ENCODE results near the gene ZKSCAN8.

- TF ChIP-seq MXI1 (conservative IDR thresholded peaks at IDR 0.05; ENCODE audit: poor library complexity, severe bottlenecking) (no peak), EZH2 (IDR thresholded peaks at IDR 0.05; ENCODE audit: borderline replicate concordance, insufficient read depth, low read length, poor library complexity, severe bottlenecking) (no peak), EP300 (conservative IDR thresholded peaks at IDR 0.05; ENCODE audit: poor library complexity, severe bottlenecking) (no peak), RAD21 (conservative IDR thresholded peaks at IDR 0.05) (no peak), POLR2AphosphoS5 (IDR thresholded peaks at IDR 0.05) (no peak)
- TF ChIP-seq, protein P1, sequence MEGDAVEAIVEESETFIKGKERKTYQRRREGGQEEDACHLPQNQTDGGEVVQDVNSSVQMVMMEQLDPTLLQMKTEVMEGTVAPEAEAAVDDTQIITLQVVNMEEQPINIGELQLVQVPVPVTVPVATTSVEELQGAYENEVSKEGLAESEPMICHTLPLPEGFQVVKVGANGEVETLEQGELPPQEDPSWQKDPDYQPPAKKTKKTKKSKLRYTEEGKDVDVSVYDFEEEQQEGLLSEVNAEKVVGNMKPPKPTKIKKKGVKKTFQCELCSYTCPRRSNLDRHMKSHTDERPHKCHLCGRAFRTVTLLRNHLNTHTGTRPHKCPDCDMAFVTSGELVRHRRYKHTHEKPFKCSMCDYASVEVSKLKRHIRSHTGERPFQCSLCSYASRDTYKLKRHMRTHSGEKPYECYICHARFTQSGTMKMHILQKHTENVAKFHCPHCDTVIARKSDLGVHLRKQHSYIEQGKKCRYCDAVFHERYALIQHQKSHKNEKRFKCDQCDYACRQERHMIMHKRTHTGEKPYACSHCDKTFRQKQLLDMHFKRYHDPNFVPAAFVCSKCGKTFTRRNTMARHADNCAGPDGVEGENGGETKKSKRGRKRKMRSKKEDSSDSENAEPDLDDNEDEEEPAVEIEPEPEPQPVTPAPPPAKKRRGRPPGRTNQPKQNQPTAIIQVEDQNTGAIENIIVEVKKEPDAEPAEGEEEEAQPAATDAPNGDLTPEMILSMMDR (IDR thresholded peaks at IDR 0.05; ENCODE audit: poor library complexity, severe bottlenecking) = no peak
Observed at GRCh38 chr6:28188111-28188979, 46.7 kb downstream of the ZKSCAN8 start.

Measured in neural cell (in vitro differentiated cells).